Measurements from ENCODE around the gene TRIP10. TPM values are rescaled to one million over a fixed set of nuclear protein-coding genes. Genes with fewer than 3 reads are reported as not detected.

The TRIP10 gene
- total RNA-seq, 2 donors from 2014 or later, result 49.0 to 68.4 TPM

DNA sequence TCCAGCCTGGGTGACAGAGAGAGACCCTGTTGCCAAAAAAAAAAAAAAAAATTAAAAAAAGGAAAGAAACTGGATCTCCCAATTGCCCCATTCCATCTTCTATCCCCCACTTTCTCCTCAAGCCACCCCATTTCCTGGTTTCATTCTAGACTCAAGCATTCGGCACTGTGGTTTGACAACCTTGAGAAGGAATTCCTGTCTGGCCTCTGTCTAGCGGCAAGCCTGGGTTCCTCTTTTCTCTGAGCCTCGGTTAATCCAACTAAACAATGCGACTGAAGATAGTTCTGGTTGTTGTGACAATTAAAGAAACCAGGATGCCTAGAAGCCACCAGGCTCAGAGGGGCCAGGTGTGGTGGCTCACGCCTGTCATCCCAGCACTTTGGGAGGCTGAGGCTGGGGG is 15.7 kb upstream of the TRIP10 start:
- Mint-ChIP-seq H3K27ac (no peak overlapping the region), H3K4me3 (no peak overlapping the region), H3K36me3 (ENCODE audit: insufficient read depth in 2 of 2) (no peaks in the 10 kb centered on the region), H3K9me3 (no peaks in the 10 kb centered on the region), H3K27me3 (ENCODE audit: low read depth) (no peaks in the 10 kb centered on the region), H3K4me1 (ENCODE audit: low read depth) (peaks cover 17% of the 10 kb centered on the region)
- ATAC-seq (replicated peaks in 1 of 2) (no peak), DNase-seq (no peak)

DNA sequence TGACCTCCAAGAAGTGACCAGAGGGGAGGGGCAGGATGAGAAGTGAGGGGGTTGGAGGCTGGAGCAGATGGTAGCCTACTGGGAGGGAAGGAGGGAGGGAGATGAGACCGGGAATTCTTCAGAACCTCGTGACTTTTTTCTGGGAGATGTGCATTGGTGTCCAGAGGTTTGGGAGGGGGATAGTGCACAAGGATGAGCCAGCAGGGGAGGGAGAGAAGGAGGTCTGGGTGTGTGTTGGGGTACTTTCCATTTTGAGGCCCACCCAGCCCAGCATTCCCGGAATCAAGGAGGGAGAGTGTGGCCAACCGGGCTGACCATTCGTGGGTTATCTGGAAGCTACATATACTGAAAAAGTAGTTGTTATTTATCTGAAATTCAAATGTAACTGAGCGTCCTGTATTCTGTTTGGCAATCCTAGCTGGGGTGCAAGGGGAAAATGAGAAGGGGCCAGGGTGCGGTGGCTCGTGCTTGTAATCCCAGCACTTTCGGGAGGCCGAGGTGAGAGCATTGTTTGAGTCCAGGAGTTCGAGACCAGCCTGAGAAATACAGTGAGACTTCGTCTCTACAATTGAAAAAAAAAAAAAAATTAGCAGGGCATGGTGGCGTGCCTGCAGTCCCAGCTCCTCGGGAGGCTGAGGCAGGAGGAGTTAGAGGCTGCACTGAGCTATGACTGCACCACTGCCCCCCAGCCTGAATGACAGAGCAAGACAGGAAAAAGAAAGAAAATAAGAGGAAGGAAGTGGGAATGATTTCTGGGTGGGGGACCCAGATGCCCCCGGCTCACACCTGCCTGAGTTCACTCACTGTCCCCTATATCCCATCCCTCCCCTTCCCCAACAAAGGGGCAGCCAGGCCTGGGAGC is 14.6 kb upstream of the TRIP10 start:
- peaks cover 0 to 4% of the 10 kb centered on the region in 2 donors for H3K36me3 Mint-ChIP-seq (ENCODE audit: insufficient read depth in 2 of 2)
- no peak for DNase-seq
- no peak for ATAC-seq (replicated peaks in 1 of 2)
- no peaks in the 10 kb centered on the region for H3K27me3 Mint-ChIP-seq (ENCODE audit: low read depth)
- peaks cover 17% of the 10 kb centered on the region for H3K4me1 Mint-ChIP-seq (ENCODE audit: low read depth)
- H3K9me3 Mint-ChIP-seq, result no peaks in the 10 kb centered on the region
- H3K27ac Mint-ChIP-seq, result no peak overlapping the region
- no peak overlapping the region for H3K4me3 Mint-ChIP-seq

DNA sequence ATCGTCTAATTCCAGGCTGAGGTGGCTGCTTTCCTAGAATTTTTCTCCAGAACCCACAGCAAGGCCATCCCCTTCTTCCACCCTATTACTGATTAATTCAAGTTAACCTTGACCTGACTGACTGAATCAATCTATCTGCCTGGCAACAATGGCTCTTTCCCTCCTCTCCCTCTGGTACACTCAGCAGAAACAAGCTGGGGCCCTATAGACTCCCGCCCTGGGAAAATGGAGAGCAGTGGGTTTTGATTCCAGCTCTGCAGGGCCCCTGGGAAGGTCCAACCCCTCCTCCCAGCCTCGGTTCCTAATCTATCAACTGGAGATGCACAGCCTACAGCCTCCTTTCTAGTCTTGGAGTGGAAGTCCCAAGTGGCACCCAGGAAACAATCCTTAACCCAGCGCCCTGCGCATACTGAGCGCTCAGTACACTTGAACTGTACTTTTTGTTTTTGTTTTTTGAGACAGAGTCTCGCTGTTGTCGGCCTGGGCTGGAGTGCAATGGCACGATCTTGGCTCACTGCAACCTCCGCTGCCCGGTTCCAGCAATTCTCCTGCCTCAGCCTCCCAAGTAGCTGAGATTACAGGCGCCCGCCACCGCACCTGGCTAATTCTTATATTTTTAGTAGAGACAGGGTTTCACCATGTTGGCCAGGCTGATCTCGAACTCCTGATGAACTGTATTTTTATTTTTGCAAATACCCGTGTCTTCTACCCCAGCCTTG is 13.8 kb upstream of the TRIP10 start:
- Mint-ChIP-seq H3K4me1 (ENCODE audit: low read depth) (peaks cover 16% of the 10 kb centered on the region), H3K27me3 (ENCODE audit: low read depth) (no peaks in the 10 kb centered on the region), H3K9me3 (no peaks in the 10 kb centered on the region), H3K27ac (no peak overlapping the region), H3K4me3 (no peak overlapping the region), H3K36me3 (ENCODE audit: insufficient read depth in 2 of 2) (peaks cover 0 to 4% of the 10 kb centered on the region in 2 donors)
- no peak for ATAC-seq (replicated peaks in 1 of 2)
- DNase-seq, result no peak

DNA sequence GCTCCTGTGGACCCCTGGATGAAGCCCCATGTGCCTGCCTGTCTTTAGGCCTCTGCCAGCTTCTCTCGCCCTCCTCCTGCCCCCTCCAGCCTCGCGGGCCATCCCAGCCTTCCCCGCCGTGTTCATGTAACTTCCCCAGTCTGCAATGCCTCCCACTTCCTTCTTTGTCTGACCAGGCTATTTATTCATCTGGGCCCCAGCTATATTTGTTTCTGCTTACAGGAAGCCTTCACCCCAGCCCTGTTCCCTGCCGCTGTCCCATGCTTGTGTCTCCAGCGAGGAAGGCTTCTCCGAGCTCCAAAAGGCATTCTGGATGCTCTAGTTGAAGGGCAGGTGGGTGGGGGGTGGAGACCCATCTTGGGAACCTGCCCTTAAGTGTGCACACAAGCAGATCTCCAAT is 11.1 kb upstream of the TRIP10 start:
- no peaks in the 10 kb centered on the region for H3K4me1 Mint-ChIP-seq (ENCODE audit: low read depth)
- no peaks in the 10 kb centered on the region for H3K9me3 Mint-ChIP-seq
- no peak overlapping the region for H3K27ac Mint-ChIP-seq
- ATAC-seq (replicated peaks in 1 of 2) (no peak), DNase-seq (no peak)
- H3K36me3 Mint-ChIP-seq (ENCODE audit: insufficient read depth in 2 of 2), result peaks cover 4 to 10% of the 10 kb centered on the region in 2 donors
- H3K4me3 Mint-ChIP-seq, result no peak overlapping the region
- no peaks in the 10 kb centered on the region for H3K27me3 Mint-ChIP-seq (ENCODE audit: low read depth)

GRCh38 chr19:6729573-6730152 is 9.8 kb upstream of the TRIP10 start:
- no peak overlapping the region for H3K27ac Mint-ChIP-seq
- no peaks in the 10 kb centered on the region for H3K9me3 Mint-ChIP-seq
- ATAC-seq (replicated peaks in 1 of 2) (no peak), DNase-seq (no peak)
- H3K27me3 Mint-ChIP-seq (ENCODE audit: low read depth), result no peaks in the 10 kb centered on the region
- no peak overlapping the region for H3K4me3 Mint-ChIP-seq
- peaks cover 5 to 13% of the 10 kb centered on the region in 2 donors for H3K36me3 Mint-ChIP-seq (ENCODE audit: insufficient read depth in 2 of 2)
- H3K4me1 Mint-ChIP-seq (ENCODE audit: low read depth), result no peaks in the 10 kb centered on the region

- Mint-ChIP-seq H3K36me3 (ENCODE audit: insufficient read depth in 2 of 2) (peaks cover 5 to 13% of the 10 kb centered on the region in 2 donors), H3K9me3 (no peaks in the 10 kb centered on the region), H3K4me1 (ENCODE audit: low read depth) (peaks cover 5% of the 10 kb centered on the region), H3K27ac (no peak overlapping the region), H3K27me3 (ENCODE audit: low read depth) (no peaks in the 10 kb centered on the region), H3K4me3 (no peak overlapping the region)
- ATAC-seq (replicated peaks in 1 of 2) (peak; percentile 39 to 43), DNase-seq (peak; percentile 51 to 55)
These were observed 9.2 kb upstream of the TRIP10 start for GRCh38 chr19:6730153-6730804.

DNA sequence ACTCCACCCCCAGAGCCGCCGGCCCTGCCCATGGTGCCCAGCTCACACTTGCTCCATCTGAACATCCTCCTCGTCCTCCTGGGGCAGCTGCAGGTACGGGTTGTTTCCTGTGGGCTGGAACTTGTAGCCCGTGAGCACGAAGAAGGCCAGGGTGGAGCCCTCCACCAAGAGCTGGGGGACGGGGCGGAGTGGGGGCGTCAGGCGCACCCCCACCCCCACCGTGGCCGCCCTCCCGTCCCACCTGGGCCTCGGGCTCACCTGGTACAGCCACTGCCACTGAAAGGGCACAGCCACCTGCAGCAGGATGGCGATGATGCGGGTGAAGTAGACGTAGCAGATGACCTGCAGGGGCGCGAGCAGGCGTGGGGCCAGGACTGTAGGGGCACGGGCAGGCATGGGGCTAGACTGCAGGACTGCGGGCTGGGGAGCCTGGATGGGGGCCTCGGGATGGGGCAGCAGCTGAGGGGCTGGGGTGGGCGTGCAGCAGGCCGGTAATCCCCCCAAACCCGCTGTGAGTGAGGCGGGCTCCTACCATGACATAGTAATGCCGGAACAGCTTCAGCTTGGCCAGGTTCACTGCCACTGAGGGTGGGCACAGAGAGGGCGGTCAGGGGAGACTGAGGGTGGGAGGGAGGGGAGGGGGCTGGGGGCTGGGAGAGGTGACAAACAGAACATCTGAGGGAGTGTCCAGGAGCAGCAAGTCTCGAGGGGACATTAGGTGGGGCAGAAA is 8.4 kb upstream of the TRIP10 start:
- DNase-seq (no peak), ATAC-seq (replicated peaks in 1 of 2) (no peak)
- no peaks in the 10 kb centered on the region for H3K27me3 Mint-ChIP-seq (ENCODE audit: low read depth)
- no peak overlapping the region for H3K4me3 Mint-ChIP-seq
- no peak overlapping the region for H3K27ac Mint-ChIP-seq
- H3K4me1 Mint-ChIP-seq (ENCODE audit: low read depth), result peaks cover 13% of the 10 kb centered on the region
- H3K36me3 Mint-ChIP-seq (ENCODE audit: insufficient read depth in 2 of 2), result peaks cover 5 to 14% of the 10 kb centered on the region in 2 donors
- no peaks in the 10 kb centered on the region for H3K9me3 Mint-ChIP-seq

GRCh38 chr19:6731822-6732221 is 7.7 kb upstream of the TRIP10 start:
- H3K4me1 Mint-ChIP-seq (ENCODE audit: low read depth), result peaks cover 17% of the 10 kb centered on the region
- ATAC-seq (replicated peaks in 1 of 2), result no peak
- no peak for DNase-seq
- H3K9me3 Mint-ChIP-seq, result no peaks in the 10 kb centered on the region
- H3K27me3 Mint-ChIP-seq (ENCODE audit: low read depth), result no peaks in the 10 kb centered on the region
- no peak overlapping the region for H3K4me3 Mint-ChIP-seq
- H3K27ac Mint-ChIP-seq, result no peak overlapping the region
- peaks cover 5 to 19% of the 10 kb centered on the region in 2 donors for H3K36me3 Mint-ChIP-seq (ENCODE audit: insufficient read depth in 2 of 2)

- Mint-ChIP-seq H3K27ac (no peak overlapping the region), H3K4me1 (ENCODE audit: low read depth) (peaks cover 18% of the 10 kb centered on the region), H3K4me3 (no peak overlapping the region), H3K27me3 (ENCODE audit: low read depth) (no peaks in the 10 kb centered on the region), H3K36me3 (ENCODE audit: insufficient read depth in 2 of 2) (peaks cover 5 to 19% of the 10 kb centered on the region in 2 donors), H3K9me3 (no peaks in the 10 kb centered on the region)
- DNase-seq, result no peak
- ATAC-seq (replicated peaks in 1 of 2), result no peak
These were observed 6.6 kb upstream of the TRIP10 start for GRCh38 chr19:6732803-6733337.

DNA sequence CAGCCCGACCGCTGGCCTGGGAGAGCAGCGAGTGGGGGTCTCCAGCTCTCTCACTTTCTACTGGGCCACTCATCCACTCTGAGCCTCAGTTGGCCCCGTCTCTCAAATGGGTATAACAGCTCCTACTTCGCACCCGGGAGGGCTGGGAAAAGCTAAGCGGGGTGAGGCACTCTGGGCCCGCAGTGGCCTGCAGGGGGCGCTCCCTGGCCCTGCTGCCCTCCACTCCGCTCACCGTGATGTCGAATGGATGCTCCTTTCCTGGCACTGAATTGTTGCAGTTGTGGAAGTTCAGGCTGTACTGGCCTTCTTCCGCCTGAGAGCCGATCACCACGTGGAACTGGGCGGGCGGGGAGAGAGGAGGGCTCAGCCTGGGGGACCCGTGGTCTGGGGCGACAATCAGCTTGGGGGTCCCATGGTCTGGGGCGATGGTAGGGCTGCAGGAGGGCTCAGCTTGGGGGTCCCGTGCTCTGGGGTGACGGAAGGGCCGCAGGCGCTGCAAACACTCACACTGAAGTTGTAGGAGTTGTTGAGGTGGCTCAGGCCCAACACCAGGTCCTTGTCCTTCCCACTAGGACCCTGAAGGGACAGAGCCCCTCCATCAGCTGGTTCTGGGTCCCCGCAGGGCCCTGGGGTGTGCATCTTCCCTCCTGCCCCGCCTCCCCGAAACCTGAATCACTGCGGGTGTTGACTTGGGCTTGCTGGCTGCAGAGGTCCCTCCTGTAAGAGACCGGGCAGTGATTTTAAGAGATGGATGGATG is 6.0 kb upstream of the TRIP10 start:
- Mint-ChIP-seq H3K36me3 (ENCODE audit: insufficient read depth in 2 of 2) (peaks cover 5 to 19% of the 10 kb centered on the region in 2 donors), H3K27ac (no peak overlapping the region), H3K4me3 (no peak overlapping the region), H3K9me3 (no peaks in the 10 kb centered on the region), H3K27me3 (ENCODE audit: low read depth) (no peaks in the 10 kb centered on the region), H3K4me1 (ENCODE audit: low read depth) (peaks cover 25% of the 10 kb centered on the region)
- no peak for DNase-seq
- no peak for ATAC-seq (replicated peaks in 1 of 2)

DNA sequence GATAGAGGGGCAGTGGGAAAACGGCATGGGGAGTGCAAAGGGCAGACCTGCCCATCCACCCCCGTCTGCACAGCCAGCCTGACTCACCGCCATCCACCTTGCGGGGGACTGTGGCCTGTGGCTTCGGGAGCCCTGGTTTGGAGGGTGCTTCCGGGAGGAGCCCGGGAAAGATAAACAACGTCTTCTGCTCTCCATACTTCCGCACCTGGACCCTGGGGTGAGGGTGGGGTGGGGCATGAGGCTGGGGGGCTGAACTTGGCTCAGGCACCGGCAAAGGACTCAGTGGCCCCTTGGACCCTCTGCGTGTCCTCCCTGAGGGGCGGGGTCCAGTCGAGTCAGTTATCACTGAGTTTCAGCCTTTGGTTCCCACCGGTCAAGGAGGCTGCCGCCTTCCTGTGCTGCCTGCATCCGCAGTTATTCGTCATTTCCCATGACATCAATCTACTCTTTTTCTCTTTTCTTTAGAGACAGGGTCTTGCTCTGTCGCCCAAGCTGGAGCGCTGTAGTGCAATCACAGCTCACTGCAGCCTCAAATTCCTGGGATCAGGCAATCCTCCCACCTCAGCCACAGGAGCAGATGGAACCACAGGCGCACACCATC is 5.3 kb upstream of the TRIP10 start:
- DNase-seq, result no peak

More for the DNA sequence above, 5.3 kb upstream of the TRIP10 start:
- no peak overlapping the region for H3K27ac Mint-ChIP-seq
- no peak overlapping the region for H3K4me3 Mint-ChIP-seq
- ATAC-seq (replicated peaks in 1 of 2), result no peak
- no peaks in the 10 kb centered on the region for H3K9me3 Mint-ChIP-seq
- H3K27me3 Mint-ChIP-seq (ENCODE audit: low read depth), result no peaks in the 10 kb centered on the region
- peaks cover 5 to 19% of the 10 kb centered on the region in 2 donors for H3K36me3 Mint-ChIP-seq (ENCODE audit: insufficient read depth in 2 of 2)
- H3K4me1 Mint-ChIP-seq (ENCODE audit: low read depth), result peaks cover 32% of the 10 kb centered on the region

Data from activated T-cell treated with anti-CD3 and anti-CD28 coated beads, Interleukin-2, amount 50 U/mL, for 72 hours (primary cell).